KMS-11 (cell line): ENCODE measurements around the gene ICAM4.

ENCODE experiments used
- H2AFZ ChIP-seq: fragments of 200-600 bp; sonication (generic); 2 replicates; pipeline ENCODE4 v1.6.1; 2016; ENCODE audit warnings: antibody characterized with exemption, mixed run types, low read depth
- H3K27ac ChIP-seq: fragments of 200-600 bp; sonication (generic); 2 replicates; pipeline ENCODE4 v1.6.1; 2016; ENCODE audit warnings: mild to moderate bottlenecking, mixed run types
- H3K27me3 ChIP-seq: fragments of 200-600 bp; sonication (generic); 2 replicates; pipeline ENCODE4 v1.6.1; 2017; ENCODE audit warnings: mild to moderate bottlenecking, low read depth, mixed run types, moderate library complexity; ENCODE audit not compliant: insufficient read depth
- H3K36me3 ChIP-seq: fragments of 200-600 bp; sonication (generic); 2 replicates; pipeline ENCODE4 v1.6.1; 2017; ENCODE audit warnings: mild to moderate bottlenecking, mixed run types; ENCODE audit not compliant: insufficient read depth
- H3K4me1 ChIP-seq: fragments of 200-600 bp; sonication (generic); 2 replicates; pipeline ENCODE4 v1.6.1; 2016; ENCODE audit warnings: mild to moderate bottlenecking, low read depth, mixed run types; ENCODE audit not compliant: poor library complexity, severe bottlenecking
- H3K4me2 ChIP-seq: fragments of 200-600 bp; sonication (generic); 2 replicates; pipeline ENCODE4 v1.7.0; 2016; ENCODE audit warnings: mild to moderate bottlenecking, mixed run types
- H3K4me3 ChIP-seq: fragments of 200-600 bp; sonication (generic); IDR thresholded peaks from 2 replicates; pipeline ENCODE4 v1.6.1; 2017; ENCODE audit warnings: low read depth, low read length, mixed read lengths; ENCODE audit not compliant: insufficient read depth
- H3K79me2 ChIP-seq: fragments of 200-600 bp; sonication (generic); 2 replicates; pipeline ENCODE4 v1.6.1; 2016; ENCODE audit warnings: low read depth, mixed run types; ENCODE audit not compliant: insufficient read depth
- H3K9ac ChIP-seq: fragments of 200-600 bp; sonication (generic); 2 replicates; pipeline ENCODE4 v1.6.1; 2016; ENCODE audit warnings: mild to moderate bottlenecking, mixed run types
- H4K20me1 ChIP-seq: fragments of 200-600 bp; sonication (generic); 2 replicates; pipeline ENCODE4 v1.6.1; 2016; ENCODE audit warnings: mild to moderate bottlenecking, mixed run types; ENCODE audit not compliant: insufficient read depth
- CTCF ChIP-seq: fragments of 200-600 bp; sonication (generic); conservative IDR thresholded peaks from 2 replicates; pipeline ENCODE4 v1.6.1; 2017; ENCODE audit warnings: low read depth, mild to moderate bottlenecking, antibody characterized with exemption, low read length, moderate library complexity, mixed read lengths

ICAM4 gene

DNA sequence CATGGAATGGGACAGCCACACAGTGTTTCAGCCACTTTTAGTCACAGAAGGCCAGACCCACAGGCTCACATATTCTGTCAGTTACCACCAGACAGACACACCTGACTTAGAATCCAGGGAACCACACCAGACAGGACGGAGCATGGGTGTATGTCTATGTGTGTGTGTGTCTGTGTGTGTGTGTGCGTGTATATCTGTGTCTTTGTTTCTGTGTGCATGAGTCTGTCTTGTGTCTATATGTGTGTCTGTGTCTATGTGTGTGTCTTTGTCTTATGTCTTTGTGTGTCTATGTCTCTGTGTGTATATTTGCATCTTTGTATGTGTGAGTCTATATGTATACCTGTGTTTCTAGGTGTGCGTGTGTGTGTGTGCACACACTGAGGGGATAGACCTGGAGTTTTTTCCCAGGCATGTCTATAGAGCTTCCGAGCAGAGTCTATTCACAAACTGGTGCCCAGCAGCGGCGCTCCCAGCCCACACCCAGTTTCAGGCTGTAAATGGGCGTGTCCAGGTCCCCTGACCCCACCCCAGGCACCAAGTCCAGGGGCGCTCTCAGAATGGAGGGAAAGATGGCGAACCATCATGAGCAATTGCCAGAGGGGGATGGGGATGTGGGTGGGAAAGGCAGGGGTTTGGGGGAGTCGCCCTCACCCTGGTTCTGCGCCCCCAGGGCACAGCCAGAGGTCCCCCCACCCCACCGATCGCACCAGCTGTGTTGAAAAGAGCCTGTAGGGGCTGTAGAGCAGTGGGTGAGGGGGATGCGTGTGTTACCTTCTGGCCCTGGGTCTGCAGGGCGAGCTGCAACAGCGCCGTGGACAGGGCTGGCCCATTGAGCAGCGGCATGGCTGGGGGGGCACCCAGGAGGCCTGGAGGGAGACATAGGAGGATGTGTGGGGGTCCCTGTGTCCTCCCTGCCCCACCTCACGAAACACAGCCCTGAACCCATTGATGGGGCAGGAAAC lies 35.4 kb downstream of the ICAM4 start:
- TF ChIP-seq CTCF, result no peak
- Histone ChIP-seq H4K20me1 (no peaks in the 10 kb centered on the region), H2AFZ (no peak overlapping the region), H3K27me3 (no peaks in the 10 kb centered on the region), H3K4me2 (no peak overlapping the region), H3K36me3 (peaks cover 9% of the 10 kb centered on the region; the same call in 1 of the 2 replicates), H3K4me3 (no peak overlapping the region), H3K79me2 (no peaks in the 10 kb centered on the region), H3K9ac (no peak overlapping the region), H3K4me1 (no peaks in the 10 kb centered on the region), H3K27ac (no peak overlapping the region)

- peaks cover 9% of the 10 kb centered on the region; the same call in 1 of the 2 replicates for H3K36me3 ChIP-seq
- no peak overlapping the region for H2AFZ ChIP-seq
- no peak for TF ChIP-seq CTCF
- no peak overlapping the region for H3K4me3 ChIP-seq
- no peak overlapping the region for H3K27ac ChIP-seq
- H3K79me2 ChIP-seq, result peaks cover 7% of the 10 kb centered on the region
- H3K4me2 ChIP-seq, result no peak overlapping the region
- no peak overlapping the region for H3K9ac ChIP-seq
- H3K27me3 ChIP-seq, result no peaks in the 10 kb centered on the region
- no peaks in the 10 kb centered on the region for H4K20me1 ChIP-seq
- no peaks in the 10 kb centered on the region for H3K4me1 ChIP-seq
Observed at GRCh38 chr19:10325732-10326131, 39.0 kb downstream of the ICAM4 start.

DNA sequence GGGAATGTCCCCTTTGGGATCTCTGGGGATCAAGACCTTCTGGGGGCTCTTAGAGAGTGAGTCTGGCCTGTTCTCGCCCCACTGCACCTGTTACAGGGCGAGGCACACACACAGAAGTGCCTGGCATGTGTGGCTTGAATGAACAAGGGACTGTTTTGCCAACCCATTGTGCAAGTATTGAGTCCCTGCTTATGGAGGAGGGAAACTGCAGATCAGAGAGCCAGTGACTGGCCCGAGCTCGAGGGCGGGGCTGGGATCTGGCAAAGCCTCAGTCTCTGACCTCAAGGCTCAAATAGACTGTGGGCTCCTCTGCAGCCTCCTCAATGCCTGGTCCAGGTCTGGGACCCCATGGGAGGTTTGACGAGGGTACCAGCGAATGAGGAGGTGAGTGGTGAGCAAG lies 41.0 kb downstream of the ICAM4 start:
- Histone ChIP-seq H3K79me2 (peaks cover 25% of the 10 kb centered on the region), H3K27me3 (no peaks in the 10 kb centered on the region), H3K4me2 (no peak overlapping the region), H3K27ac (no peak overlapping the region), H3K36me3 (peaks cover 9% of the 10 kb centered on the region; the same call in 1 of the 2 replicates), H2AFZ (no peak overlapping the region), H4K20me1 (no peaks in the 10 kb centered on the region), H3K4me1 (peaks cover 12% of the 10 kb centered on the region), H3K4me3 (no peak overlapping the region), H3K9ac (no peak overlapping the region)
- TF ChIP-seq CTCF, result no peak

- Histone ChIP-seq H2AFZ (no peak overlapping the region), H3K27me3 (no peaks in the 10 kb centered on the region), H3K4me1 (peaks cover 12% of the 10 kb centered on the region), H3K36me3 (peaks cover 9% of the 10 kb centered on the region; the same call in 1 of the 2 replicates), H3K4me2 (no peak overlapping the region), H4K20me1 (no peaks in the 10 kb centered on the region), H3K27ac (no peak overlapping the region), H3K4me3 (no peak overlapping the region), H3K79me2 (peaks cover 26% of the 10 kb centered on the region), H3K9ac (no peak overlapping the region)
- no peak for TF ChIP-seq CTCF
Observed at GRCh38 chr19:10328558-10329429, 42.0 kb downstream of the ICAM4 start.
